CD1c-positive myeloid dendritic cell (primary cell): ENCODE results near the gene ACOXL.

ENCODE experiments used
- DNase-seq: peaks from one replicate; pipeline ENCODE4 v3.0.0-alpha.2; 2016; ENCODE audit errors: extremely low spot score

The ACOXL gene

GRCh38 chr2:111116011-111116746 is 383.8 kb downstream of the ACOXL start:
- DNase-seq: no peak

GRCh38 chr2:111116843-111117597 is 384.6 kb downstream of the ACOXL start:
- DNase-seq: peak; percentile 62

- peak; percentile 74 for DNase-seq
Observed at GRCh38 chr2:111117598-111118480, 385.5 kb downstream of the ACOXL start.

GRCh38 chr2:111118481-111118980 is 386.2 kb downstream of the ACOXL start:
- DNase-seq: no peak

GRCh38 chr2:111118981-111119821 is 386.8 kb downstream of the ACOXL start:
- peak; percentile 30 for DNase-seq

GRCh38 chr2:111119822-111120252 is 387.5 kb downstream of the ACOXL start:
- DNase-seq: peak; percentile 85

GRCh38 chr2:111120253-111121027 is 388.1 kb downstream of the ACOXL start, which contains the start of gene BCL2L11:
TSS of gene BCL2L11 (plus strand) at chr2:111120914. CDS start at chr2:111123746, 2,832 bp downstream.
- DNase-seq: peak; percentile 94

- peak; percentile 76 for DNase-seq
Observed at GRCh38 chr2:111121028-111121827, 388.9 kb downstream of the ACOXL start.

- DNase-seq: peak; percentile 95
Observed at GRCh38 chr2:111121828-111122630, 389.7 kb downstream of the ACOXL start.

- DNase-seq: peak; percentile 67
Observed at GRCh38 chr2:111122631-111123421, 390.5 kb downstream of the ACOXL start.

- no peak for DNase-seq
Observed at GRCh38 chr2:111123751-111124150, 391.4 kb downstream of the ACOXL start.

GRCh38 chr2:111126581-111126980 is 394.2 kb downstream of the ACOXL start:
- DNase-seq: no peak

- DNase-seq: no peak
Observed at GRCh38 chr2:111127351-111127750, 395.0 kb downstream of the ACOXL start.

- no peak for DNase-seq
Observed at GRCh38 chr2:111128096-111128495, 395.7 kb downstream of the ACOXL start.

- DNase-seq: no peak
Observed at GRCh38 chr2:111133603-111134002, 401.2 kb downstream of the ACOXL start.

GRCh38 chr2:111134055-111134454 is 401.7 kb downstream of the ACOXL start:
- DNase-seq: no peak

- no peak for DNase-seq
Observed at GRCh38 chr2:111135237-111135909, 403.0 kb downstream of the ACOXL start.
